Cardiac septum (tissue), 1 donor: Measurements from ENCODE around the gene MPHOSPH9. TPM values are rescaled to one million over a fixed set of nuclear protein-coding genes. Genes with fewer than 3 reads are reported as not detected.
"Not testable (repeated sequence)": the region's sequence is repeated elsewhere in the genome, so short reads cannot be mapped to it uniquely, and the experiment has no call there.

ENCODE experiments used
- DNase-seq: peaks from one replicate; pipeline ENCODE4 v3.0.0-alpha.2; 2020; ENCODE audit warnings: low spot score
- intact Hi-C: fragments of 100-400 bp; cut with DNase I; formaldehyde crosslinking; loops from one replicate; pipeline ENCODE4 v1.14.0; 2022
- total RNA-seq: library from RNA; stranded (reverse); fragmentation: NEBNext Ultra II Directional; extraction: Animal tissue kit (Norgen Biotek cat#: 25700); gene quantifications from one replicate; pipeline ENCODE4 v1.2.1, GENCODE V29; 2021
- donor health status: DM: no; HTN: no; CAD: no.

The MPHOSPH9 gene
- total RNA-seq, 1 donor from 2014 or later: 22.0 TPM

DNA sequence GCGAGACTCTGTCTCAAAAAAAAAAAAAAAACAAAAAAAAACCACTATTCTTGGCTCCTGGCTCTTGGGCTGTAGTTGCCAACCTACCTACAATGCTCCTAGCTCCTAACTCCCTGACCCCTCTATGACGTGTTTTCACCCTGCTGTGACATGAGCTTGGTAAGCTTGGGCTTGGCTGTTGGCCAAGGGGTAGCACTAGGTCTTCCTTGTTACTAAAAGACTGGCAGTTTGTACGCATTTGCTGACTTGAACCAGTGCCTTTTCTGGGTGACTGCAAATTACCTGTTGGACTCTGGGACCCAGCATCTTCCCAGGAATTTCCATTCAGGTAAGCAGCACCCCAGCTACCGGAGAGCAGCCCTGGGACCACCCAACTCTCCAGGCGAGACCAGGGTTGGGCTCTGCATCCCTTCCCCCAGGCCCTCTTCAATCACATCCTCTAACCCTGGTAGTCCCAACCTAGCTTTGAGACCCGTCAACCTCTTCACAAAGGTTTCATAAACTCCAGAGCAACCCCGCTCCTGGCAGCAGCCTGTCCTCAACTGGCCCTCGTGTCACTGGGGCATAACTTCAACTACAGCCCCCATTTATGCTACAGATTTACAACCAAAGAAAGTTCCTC, 30.4 kb upstream of the MPHOSPH9 start:
- no peak for DNase-seq
- intact Hi-C loops: no loop called here

DNA sequence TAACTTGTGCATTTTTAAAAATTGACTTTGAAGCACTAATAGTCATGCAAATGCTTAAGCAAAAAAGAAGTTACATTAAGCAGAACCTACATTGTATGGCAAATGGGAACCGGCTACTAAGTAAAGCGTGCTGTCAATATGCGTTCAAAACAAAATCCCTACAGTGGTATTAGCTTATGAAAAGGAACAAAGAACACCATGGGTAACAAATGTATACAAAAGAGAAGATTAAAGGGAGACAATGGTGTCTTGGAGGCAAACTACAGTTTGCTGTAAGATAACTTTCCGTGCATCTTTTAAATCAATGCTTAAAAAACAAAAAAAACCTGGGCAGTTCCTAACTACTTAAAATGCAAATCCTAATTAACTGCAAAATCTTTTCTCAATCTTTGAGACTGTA, 28.3 kb upstream of the MPHOSPH9 start:
- DNase-seq: no peak
- intact Hi-C loops: no loop called here

DNA sequence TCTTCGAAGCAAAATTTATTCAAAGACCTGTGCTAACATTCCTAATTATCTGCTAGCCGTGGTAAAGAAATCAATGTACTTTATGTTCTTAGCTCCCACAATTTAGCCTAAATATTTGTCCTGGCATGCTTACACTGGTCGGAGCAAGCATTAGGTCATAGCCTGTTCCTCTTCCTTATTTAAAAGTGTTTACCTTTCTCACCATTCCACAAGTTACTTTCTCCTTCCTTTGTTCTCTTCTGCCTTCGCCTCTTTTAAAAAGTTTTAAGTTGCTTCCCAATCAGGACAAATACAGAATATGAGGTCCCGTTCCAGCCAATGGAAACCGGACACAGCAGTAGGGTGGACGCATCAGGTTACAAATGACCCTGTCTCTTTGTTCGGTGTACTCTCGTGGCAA, 27.1 kb upstream of the MPHOSPH9 start:
- no peak for DNase-seq
- intact Hi-C loops: no loop called here

DNA sequence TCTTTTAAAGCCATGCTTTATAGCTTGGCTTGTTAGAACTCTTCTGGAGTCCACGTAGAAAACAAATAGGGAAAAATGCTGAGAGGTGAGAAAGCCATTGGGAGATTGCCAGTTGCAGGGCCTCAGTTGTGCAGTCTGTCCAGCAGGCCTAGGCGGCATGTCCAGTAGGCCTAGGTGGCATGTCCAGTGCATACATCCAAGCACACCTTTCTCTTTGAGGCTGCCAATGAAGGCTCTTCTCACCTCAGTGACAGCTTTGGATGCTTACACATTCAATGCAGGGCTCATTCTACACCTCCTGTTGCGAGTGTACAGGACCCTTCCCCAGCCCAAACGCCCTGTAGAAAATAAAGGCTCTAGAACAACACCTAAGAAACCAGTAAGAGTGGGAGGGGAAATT, 25.7 kb upstream of the MPHOSPH9 start:
- intact Hi-C loops: no loop called here
- DNase-seq: no peak

DNA sequence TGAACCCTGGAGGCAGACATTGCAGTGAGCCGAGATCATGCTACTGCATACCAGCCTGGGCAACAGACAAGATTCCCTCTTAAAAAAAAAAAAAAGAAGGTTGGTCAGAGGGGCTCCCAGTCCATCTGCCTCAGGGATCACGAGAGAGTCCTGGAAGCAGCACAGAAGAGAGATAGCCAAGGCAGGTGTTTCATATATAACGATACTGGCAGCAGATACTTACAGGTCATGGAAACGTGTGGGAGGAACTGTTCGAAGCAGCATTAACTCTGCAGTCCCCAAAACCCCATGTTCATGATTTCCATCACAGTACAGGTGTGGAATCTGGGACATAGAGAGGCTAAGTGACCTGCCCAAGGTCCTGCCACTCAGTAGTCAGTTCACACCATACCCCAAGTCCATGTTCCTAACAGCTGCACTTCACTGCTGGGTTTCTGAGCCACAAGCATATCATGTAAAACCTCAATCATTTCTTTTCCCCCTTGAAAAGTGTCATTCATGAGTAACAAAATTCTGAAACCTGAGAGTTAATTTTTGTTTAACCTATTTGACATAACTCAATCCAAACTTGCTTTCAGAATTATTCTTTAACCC, 22.0 kb upstream of the MPHOSPH9 start:
- intact Hi-C loops: no loop called here
- DNase-seq: no peak

DNA sequence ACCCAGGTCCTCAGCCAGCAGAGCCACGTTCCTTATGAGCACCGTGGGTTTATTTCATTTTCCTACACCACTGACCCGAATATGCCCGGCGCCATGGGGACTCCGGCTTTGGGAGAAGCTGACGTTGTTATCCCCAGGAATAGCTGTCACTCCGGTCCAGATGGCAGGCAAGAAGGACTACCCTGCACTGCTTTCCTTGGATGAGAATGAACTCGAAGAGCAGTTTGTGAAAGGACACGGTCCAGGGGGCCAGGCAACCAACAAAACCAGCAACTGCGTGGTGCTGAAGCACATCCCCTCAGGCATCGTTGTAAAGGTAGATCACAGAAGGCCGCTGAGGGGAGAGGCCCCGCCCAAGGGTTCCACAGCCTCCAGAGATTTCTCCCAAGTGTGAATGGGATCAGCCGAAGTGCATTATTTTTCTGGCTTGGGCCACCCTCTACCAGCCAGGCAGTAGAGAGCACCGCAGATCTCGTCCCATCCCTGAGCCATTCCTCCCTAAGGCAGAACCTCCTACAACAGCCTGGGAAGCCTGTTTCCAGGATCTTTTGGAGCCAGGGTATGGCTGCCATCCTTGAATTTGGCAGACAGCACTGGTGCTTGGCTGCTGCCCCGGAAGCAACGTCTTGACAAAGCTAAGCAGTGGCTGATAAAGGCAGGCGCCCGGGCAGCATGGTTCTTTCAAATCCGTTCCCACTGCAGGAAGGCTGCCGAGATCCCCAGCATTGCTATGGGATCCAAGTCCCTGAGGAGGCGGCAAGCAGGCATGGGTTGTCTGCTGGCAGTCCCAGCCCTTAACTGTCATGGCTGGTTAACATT, 20.9 kb upstream of the MPHOSPH9 start:
- DNase-seq: no peak
- intact Hi-C loops: no loop called here

DNA sequence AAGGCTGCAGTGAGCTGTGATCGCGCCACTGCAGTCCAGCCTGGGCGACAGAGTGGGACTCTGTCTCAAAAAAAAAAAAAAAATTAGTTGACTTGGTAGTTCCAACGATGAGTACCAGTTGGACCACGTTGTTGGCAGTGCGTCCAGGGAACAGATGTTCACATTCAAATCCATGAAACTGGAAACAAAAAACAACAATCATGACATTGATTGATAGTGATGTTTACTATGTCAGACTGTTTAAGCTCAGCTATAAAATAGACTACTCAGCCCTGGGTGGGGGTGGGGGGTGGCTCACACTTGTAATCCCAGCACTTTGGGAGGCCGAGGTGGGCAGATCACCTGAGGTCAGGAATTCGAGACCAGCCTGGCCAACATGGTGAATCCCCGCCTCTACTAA, 19.4 kb upstream of the MPHOSPH9 start:
- DNase-seq, intact Hi-C loops: not testable (repeated sequence)

DNA sequence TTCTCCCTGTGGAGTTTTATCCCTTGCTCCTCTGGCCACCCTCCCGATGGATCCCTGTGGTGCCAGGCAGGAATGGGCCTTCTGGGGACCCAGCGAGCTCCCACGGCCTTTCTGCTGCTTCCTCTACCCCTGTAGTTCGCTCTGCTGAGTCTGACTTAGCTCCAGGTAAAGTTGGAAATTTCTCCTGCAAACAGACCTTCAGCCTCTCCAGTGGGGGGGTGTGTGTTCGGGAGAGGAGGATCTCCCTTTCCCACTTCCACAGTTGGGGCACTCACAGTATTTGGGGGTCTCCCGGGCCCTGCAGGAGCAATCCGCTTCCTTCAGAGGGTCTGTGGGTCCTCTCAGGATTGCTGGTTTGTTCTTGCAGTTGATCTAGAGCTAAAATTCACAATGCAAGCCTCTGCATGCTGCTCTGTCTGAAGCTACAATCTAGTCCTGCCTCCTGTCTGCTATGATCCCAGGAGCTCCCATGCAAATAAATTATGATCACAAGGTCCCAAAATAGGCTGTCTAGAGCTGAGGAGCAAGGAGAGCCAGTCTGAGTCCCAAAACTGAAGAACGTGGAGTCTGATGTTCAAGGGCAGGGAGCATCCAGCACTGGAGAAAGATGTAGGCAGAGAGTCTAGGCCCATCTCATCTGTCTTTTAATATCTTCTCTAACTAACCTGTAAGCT, 18.6 kb upstream of the MPHOSPH9 start:
- no peak for DNase-seq
- intact Hi-C loops: no loop called here

DNA sequence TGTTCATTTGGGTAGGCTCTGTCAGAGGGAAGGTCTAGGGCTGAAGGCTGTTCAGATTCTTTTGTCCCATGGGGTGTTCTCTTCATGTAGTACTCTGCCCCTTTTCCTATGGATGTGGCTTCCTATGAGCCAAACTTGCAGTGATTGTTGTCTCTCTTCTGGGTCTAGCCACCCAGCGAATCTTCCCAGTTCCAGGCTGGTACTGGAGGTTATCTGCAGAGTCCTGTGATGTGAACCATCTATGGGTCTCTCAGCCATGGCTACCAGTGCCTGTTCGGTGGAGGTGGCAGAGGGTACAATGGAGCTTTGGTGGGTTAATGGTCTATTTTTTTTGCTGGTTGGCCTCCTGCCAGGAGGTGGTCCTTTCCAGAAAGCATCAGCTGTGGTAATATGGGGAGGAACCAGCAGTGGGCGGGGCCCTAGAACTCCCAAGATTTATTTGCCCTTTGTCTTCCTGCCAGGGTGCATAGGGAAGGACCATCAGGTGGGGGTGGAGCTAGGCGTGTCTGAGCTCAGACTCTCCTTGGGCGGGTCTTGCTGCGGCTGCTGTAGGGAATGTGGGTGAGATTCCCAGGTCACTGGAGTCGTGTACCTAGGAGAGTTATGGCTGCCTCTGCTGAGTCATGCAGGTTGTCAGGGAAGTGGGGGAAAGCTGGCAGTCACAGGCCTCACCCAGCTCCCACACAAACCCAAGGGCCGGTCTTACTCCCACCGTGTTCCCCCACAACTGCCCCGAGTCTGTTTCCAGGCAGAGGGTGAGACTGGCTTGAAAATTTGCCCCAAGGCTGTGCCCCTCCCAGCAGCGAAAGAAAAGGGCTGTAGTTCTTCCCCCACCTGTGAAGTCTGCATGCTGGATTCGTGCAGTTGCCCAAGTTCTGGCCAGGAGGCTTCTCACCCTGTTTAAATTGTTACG, 17.8 kb upstream of the MPHOSPH9 start:
- no peak for DNase-seq

DNA sequence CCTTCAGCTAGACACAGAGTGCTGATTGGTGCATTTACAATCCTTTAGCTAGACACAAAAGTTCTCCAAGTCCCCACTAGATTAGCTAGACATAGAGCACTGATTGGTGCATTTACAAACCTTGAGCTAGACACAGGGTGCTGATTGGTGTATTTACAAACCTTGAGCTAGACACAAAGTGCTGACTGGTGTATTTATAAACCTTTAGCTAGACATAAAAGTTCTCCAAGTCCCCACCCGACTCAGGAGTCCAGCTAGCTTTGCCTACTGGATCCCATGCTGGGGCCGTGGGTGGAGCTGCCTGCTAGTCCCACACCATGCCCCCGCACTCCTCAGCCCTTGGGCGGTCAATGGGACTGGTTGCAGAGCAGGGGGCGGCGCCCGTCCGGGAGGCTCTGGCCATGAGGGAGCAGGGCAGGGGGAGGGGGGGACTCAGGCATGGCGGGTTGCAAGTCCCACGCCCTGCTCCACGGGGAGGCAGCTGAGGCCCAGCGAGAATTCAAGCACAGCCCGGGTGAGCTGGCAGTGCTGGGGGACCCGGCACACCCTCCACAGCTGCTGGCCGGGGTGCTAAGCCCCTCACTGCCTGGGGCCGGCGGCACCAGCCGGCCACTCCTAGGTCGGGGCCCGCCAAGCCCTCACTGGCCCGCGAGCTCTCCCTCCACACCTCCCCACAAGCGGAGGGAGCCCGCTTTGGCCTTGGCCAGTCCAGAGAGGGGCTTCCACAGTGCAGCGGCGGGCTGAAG, 16.2 kb upstream of the MPHOSPH9 start:
- DNase-seq, intact Hi-C loops: not testable (repeated sequence)

More for the DNA sequence above, 17.8 kb upstream of the MPHOSPH9 start:
- intact Hi-C loops: no loop called here

DNA sequence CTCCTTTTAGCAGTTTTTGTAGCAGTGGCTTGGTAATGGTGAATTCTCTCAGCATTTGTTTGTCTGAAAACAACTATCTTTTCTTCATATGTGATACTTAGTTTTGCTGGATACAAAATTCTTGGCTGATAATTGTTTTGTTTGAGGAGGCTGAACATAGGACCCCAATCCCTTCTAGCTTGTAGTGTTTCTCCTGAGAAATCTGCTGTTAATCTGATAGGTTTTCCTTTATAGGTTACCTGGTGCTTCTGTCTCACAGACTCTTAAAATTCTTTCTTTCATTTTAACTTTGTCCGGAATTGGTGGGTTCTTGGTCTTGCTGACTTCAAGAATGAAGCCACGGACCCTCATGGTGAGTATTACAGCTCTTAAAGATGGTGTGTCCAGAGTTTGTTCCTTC, 15.2 kb upstream of the MPHOSPH9 start:
- intact Hi-C loops, DNase-seq: not testable (repeated sequence)

DNA sequence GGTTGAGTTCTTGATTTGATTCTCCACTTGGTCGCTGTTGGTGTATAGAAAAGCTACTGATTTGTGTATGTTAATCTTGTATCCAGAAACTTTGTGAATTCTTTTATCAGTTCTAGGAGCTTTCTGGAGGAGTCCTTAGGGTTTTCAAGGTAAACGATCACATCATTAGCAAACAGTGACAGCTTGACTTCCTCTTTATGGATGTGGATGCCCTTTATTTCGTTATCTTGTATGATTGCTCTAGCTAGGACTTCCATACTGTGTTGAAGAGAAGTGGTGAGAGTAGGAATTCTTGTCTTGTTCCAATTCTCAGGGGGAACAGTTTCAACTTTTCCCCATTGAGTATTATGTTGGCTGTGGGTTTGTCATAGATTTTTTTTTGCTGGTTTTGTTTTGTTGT, 12.7 kb upstream of the MPHOSPH9 start:
- intact Hi-C loops: no loop called here
- no peak for DNase-seq

DNA sequence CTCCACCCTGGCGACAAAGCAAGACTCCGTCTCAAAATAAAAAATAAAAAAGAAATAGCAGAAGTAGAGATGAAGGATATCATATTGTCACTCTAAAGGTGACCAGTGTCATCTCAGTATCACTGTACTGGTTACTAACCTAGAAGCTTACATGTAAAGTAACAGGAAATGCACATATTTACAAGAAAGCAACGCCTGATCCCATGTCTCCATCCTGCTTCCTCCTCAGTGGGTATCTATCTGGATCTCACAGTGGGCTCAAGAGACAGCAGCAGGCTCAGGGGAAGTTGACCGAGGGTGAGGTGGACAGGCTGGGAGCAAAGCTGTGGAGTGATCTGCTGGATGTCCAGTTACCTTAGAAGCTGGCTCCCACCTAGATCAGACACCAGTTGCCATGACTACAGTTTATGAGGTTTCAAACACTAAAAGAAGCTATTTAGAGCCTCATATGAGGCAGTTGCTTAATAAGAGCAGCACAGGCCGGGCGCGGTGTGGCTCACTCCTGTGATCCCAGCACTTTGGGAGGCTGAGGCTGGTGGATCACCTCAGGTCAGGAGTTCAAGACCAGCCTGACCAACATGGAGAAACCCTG, 10.8 kb upstream of the MPHOSPH9 start:
- no peak for DNase-seq
- intact Hi-C loops: no loop called here

DNA sequence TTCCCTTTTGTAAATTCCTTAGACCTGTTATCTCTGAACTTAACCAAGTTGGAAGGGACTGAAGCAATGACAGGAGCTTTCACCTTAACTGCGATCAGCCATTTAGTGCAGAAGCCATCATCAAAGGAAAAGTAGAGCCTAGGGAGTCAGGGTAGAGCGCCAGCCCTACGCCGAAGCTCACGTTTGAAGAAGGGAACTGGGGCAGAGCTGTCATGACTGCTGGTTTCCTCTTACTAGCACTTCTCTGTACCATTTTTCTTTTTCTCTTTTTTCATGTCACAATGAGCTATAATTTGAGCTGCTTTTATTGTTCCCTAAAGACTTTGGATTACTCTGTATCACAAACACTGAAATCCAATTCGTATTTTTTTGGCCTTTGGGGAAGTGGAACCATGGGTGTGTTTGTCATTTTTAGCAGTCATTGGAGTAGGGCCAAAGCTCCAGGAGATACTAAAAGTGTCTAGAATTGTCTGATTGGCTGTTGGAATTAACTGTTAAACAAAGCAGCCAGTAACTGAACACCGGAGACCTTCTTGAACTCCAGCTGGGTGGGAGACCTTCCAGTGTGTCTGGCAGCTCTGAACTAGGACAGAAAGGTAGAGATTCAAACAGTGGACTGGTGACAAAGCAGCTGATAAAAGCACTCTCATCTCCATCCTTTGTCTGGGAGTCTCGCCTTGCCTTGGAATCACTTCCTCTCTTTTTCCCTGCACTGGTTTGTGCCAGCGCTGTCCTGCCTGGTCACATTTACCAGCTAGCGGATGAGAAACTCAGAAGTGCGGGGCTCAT, 9.4 kb upstream of the MPHOSPH9 start:
- intact Hi-C loops: no loop called here
- DNase-seq: no peak

DNA sequence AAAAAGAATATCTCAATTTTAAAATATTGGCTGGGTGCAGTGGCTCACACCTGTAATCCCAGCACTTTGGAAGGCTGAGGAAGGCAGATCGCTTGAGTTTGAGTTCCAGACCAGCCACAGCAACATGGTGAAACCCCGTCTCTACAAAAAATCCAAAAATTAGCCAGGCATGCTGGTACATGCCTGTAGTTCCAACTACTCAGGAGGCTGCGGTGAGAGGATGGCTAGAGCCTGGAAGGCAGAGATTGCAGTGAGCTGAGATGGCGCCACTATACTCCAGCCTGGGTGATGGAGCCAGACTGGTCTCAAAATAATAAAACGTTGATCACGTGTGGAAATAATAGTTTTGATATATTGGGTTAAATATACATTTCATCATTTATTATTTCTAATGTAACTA, 6.0 kb upstream of the MPHOSPH9 start:
- no peak for DNase-seq
- intact Hi-C loops: loop anchor here (5.0 kb wide), 1 partner anchor 197 kb away; no protein-coding TSS in a partner anchor

DNA sequence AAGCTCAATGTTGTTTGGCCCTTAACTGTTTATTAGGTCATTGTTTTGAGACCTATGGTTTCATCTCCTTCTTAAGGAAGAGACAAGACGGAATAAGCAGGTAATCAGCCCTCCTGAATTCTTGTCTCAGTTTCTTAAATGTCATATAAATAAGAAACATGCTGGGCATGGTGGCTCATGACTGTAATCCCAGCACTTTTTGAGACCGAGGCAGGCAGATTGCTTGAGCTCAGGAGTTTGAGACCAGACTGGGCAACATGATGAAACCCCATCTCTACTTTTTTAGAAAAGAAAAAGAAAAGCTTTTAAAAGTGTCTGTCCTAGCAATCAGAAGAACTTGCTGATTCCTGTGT, 5.4 kb upstream of the MPHOSPH9 start:
- intact Hi-C loops: loop anchor here (5.0 kb wide), 1 partner anchor 196 kb away; no protein-coding TSS in a partner anchor
- DNase-seq: no peak

DNA sequence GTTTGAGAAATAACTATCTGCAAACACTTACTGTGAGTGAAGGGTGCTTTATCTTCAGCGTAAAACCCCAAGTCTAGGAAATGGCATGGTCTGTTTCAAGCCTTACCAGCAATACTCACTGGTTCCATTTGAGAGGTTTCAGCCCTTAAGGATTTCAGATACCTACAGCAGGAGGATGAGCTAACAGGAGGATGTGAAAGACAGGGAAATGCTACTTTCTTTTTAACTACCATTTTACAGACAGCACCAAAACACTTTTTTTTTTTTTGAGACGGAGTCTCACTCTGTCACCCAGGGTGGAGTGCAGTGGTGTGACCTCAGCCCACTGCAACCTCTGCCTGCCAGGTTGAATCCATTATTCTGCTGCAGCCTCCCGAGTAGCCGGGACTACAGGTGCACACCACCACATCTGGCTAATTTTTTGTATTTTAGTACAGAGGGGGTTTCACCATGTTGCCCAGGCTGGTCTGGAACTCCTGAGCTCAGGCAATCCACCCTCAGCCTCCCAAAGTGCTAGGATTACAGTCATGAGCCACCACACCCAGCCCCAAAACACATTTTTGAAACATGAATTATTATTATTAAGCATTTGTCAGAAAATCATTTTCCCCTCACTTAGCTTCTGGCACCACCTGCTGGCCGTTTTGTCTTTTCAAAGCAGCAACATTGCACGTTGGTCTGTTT, 4.8 kb upstream of the MPHOSPH9 start:
- intact Hi-C loops: loop anchor here (2.0 to 5.0 kb wide), 2 partner anchors 195 to 377 kb away; no protein-coding TSS in a partner anchor
- no peak for DNase-seq
